Measurements from ENCODE around the gene ATG9B. TPM values are rescaled to one million over a fixed set of nuclear protein-coding genes. Genes with fewer than 3 reads are reported as not detected.

The ATG9B gene
- total and polyA plus RNA-seq, 2 donors (not counting 1 experiment from before 2014, with no cell fraction given): under 0.01 to 0.03 TPM

GRCh38 chr7:151035026-151035717 lies 10.9 kb upstream of the ATG9B start:
- no peak overlapping the region for H2AFZ ChIP-seq (ENCODE audit: low read length)

DNA sequence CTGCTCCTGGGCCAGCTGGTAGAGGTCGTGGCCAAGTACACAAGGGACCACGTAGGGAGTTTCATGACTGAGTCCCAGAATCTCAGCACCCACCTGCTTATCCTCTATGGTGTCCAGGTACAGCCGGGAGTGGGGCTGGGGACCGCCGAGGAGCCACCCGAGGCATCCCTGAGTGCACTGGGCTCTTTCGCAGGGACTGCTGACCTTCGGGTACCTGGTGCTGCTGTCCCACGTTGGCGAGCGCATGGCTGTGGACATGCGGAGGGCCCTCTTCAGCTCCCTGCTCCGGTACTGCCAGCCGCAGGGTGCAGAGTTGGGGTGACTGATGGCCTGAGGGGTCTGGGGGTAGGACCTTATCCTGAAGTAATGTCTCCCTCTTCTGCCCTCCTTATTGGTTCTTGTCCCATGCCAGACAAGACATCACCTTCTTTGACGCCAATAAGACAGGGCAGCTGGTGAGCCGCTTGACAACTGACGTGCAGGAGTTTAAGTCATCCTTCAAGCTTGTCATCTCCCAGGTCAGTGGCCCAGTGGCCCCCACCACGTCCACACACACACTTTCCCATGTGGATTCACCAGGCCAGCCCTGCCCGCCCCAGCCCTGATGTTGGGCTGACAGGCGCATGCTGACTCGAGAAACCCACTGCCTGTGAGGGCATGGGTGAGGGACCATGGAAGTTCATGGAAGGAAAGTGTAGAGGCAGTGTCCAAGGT lies 10.2 kb upstream of the ATG9B start:
- Histone ChIP-seq H3K27ac (ENCODE audit: insufficient read depth, low read length) (no peak overlapping the region), H3K36me3 (ENCODE audit: control insufficient read depth, insufficient read depth, low read length) (peaks cover 17% of the 10 kb centered on the region), H3K27me3 (ENCODE audit: control insufficient read depth, insufficient read depth, low read length) (no peaks in the 10 kb centered on the region), H3K4me2 (ENCODE audit: extremely low read depth, insufficient read depth, low read length) (no peak overlapping the region), H4K20me1 (ENCODE audit: control insufficient read depth, extremely low read depth, insufficient read depth, low read length) (no peaks in the 10 kb centered on the region), H3K4me1 (ENCODE audit: control insufficient read depth, extremely low read depth, insufficient read depth, low read length) (peaks cover 16% of the 10 kb centered on the region), H2AFZ (ENCODE audit: low read length) (no peak overlapping the region), H3K4me3 (replicated peaks in 1 of 4; ENCODE audit: control extremely low read depth in 1 of 4, insufficient read depth in 1 of 4, low read depth in 3 of 4, low read length in 4 of 4) (no peak overlapping the region), H3K9me3 (ENCODE audit: control insufficient read depth, insufficient read depth, low read depth, low read length) (no peaks in the 10 kb centered on the region), H3K79me2 (ENCODE audit: control insufficient read depth, insufficient read depth, low read length) (no peaks in the 10 kb centered on the region), H3K9ac (ENCODE audit: insufficient read depth, low read length) (no peak overlapping the region)
- no peak for DNase-seq (ENCODE audit: low read depth in 2 of 2)
- TF ChIP-seq EZH2 (IDR thresholded peaks at IDR 0.05; ENCODE audit: low read length, missing control alignments) (no peak), CTCF (conservative IDR thresholded peaks at IDR 0.05 in 1 of 2, IDR thresholded peaks at IDR 0.05 in 1 of 2; ENCODE audit: low read depth in 1 of 2, low read length in 2 of 2) (no peak)

More at GRCh38 chr7:151035026-151035717, 10.9 kb upstream of the ATG9B start:
- Histone ChIP-seq H3K79me2 (ENCODE audit: control insufficient read depth, insufficient read depth, low read length) (no peaks in the 10 kb centered on the region), H3K9me3 (ENCODE audit: control insufficient read depth, insufficient read depth, low read depth, low read length) (no peaks in the 10 kb centered on the region), H3K4me1 (ENCODE audit: control insufficient read depth, extremely low read depth, insufficient read depth, low read length) (peaks cover 20% of the 10 kb centered on the region), H3K4me2 (ENCODE audit: extremely low read depth, insufficient read depth, low read length) (no peak overlapping the region), H3K9ac (ENCODE audit: insufficient read depth, low read length) (no peak overlapping the region), H3K27me3 (ENCODE audit: control insufficient read depth, insufficient read depth, low read length) (no peaks in the 10 kb centered on the region), H3K36me3 (ENCODE audit: control insufficient read depth, insufficient read depth, low read length) (peaks cover 17% of the 10 kb centered on the region), H4K20me1 (ENCODE audit: control insufficient read depth, extremely low read depth, insufficient read depth, low read length) (no peaks in the 10 kb centered on the region), H3K4me3 (replicated peaks in 1 of 4; ENCODE audit: control extremely low read depth in 1 of 4, insufficient read depth in 1 of 4, low read depth in 3 of 4, low read length in 4 of 4) (no peak overlapping the region), H3K27ac (ENCODE audit: insufficient read depth, low read length) (no peak overlapping the region)
- TF ChIP-seq CTCF (conservative IDR thresholded peaks at IDR 0.05 in 1 of 2, IDR thresholded peaks at IDR 0.05 in 1 of 2; ENCODE audit: low read depth in 1 of 2, low read length in 2 of 2): no peak
- no peak for DNase-seq (ENCODE audit: low read depth in 2 of 2)

GRCh38 chr7:151033864-151034249 lies 9.6 kb upstream of the ATG9B start:
- peaks cover 13% of the 10 kb centered on the region for H3K4me1 ChIP-seq (ENCODE audit: control insufficient read depth, extremely low read depth, insufficient read depth, low read length)
- no peak for DNase-seq (ENCODE audit: low read depth in 2 of 2)
- H4K20me1 ChIP-seq (ENCODE audit: control insufficient read depth, extremely low read depth, insufficient read depth, low read length): no peaks in the 10 kb centered on the region
- no peak overlapping the region for H2AFZ ChIP-seq (ENCODE audit: low read length)
- TF ChIP-seq CTCF (conservative IDR thresholded peaks at IDR 0.05 in 1 of 2, IDR thresholded peaks at IDR 0.05 in 1 of 2; ENCODE audit: low read depth in 1 of 2, low read length in 2 of 2): no peak
- TF ChIP-seq EZH2 (IDR thresholded peaks at IDR 0.05; ENCODE audit: low read length, missing control alignments): no peak
- H3K36me3 ChIP-seq (ENCODE audit: control insufficient read depth, insufficient read depth, low read length): peaks cover 17% of the 10 kb centered on the region
- peaks cover 2% of the 10 kb centered on the region for H3K79me2 ChIP-seq (ENCODE audit: control insufficient read depth, insufficient read depth, low read length)
- no peak overlapping the region for H3K27ac ChIP-seq (ENCODE audit: insufficient read depth, low read length)
- H3K4me2 ChIP-seq (ENCODE audit: extremely low read depth, insufficient read depth, low read length): no peak overlapping the region
- no peaks in the 10 kb centered on the region for H3K9me3 ChIP-seq (ENCODE audit: control insufficient read depth, insufficient read depth, low read depth, low read length)
- H3K9ac ChIP-seq (ENCODE audit: insufficient read depth, low read length): no peak overlapping the region
- H3K4me3 ChIP-seq (replicated peaks in 1 of 4; ENCODE audit: control extremely low read depth in 1 of 4, insufficient read depth in 1 of 4, low read depth in 3 of 4, low read length in 4 of 4): no peak overlapping the region
- H3K27me3 ChIP-seq (ENCODE audit: control insufficient read depth, insufficient read depth, low read length): no peaks in the 10 kb centered on the region

Data from fibroblast of lung (primary cell).